GM12892 (cell line): ENCODE measurements around the gene CTSC.

Source experiments
- POLR2A ChIP-seq: IDR thresholded peaks from 2 replicates; pipeline ENCODE4 v1.6.1; 2011; ENCODE audit warnings: low read depth, low read length, control low read depth
- POLR2AphosphoS5 ChIP-seq: IDR thresholded peaks from 2 replicates; pipeline ENCODE4 v1.6.1; 2011; ENCODE audit warnings: low read depth, low read length, control low read depth

DNA sequence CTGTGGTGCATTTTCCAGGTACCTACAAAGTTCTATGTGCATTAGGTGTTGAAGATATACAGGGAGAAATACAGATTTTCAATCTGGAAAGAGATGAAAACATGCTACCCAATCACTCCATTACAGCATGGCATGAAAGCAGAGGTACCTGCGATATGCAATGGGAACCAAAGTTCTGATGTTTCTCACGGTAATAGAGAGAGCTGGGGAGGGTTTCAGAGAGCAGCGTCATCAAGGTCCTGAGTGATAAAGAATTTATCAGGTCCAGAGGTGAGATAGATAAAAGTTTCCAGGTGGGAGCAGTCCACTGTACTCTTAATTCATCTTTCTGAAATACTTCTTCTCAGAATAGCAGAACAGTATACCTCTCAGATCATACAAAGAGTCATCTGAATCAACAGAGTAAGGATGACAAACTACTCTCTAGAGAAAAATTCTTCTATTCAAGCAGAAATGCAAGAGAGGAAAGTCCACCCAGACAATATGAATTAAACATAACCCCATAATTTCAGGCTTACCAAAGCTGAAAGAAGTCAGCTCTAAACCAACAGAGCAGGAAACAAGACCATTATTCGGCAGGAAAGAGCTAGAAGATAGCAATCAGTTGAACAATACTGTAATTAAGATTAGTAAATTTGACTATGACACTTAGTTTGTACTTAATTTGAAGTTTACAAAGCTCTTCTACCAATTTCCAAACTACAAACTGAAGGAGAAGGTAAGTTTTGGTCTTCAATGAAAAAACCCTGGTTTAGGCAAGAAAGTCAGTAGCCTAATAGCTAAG, 12.8 kb downstream of the CTSC start:
- TF ChIP-seq POLR2AphosphoS5 = no peak
- no peak for TF ChIP-seq POLR2A
